Type B pancreatic cell (in vitro differentiated cells): Measurements from ENCODE around the gene TEK. TPM values are rescaled to one million over a fixed set of nuclear protein-coding genes. Genes with fewer than 3 reads are reported as not detected.

Source experiments
- DNase-seq: peaks from one replicate; pipeline ENCODE4 v3.0.0; 2021; ENCODE audit warnings: mixed read lengths; ENCODE audit not compliant: unreplicated experiment; ENCODE audit errors: extremely low spot score
- H3K27ac Mint-ChIP-seq: 2 replicates; pipeline ENCODE4 v1.8.0; 2021; ENCODE audit warnings: mild to moderate bottlenecking, mixed read lengths
- H3K27me3 Mint-ChIP-seq: 2 replicates; pipeline ENCODE4 v1.8.0; 2021; ENCODE audit warnings: mixed read lengths
- H3K36me3 Mint-ChIP-seq: 2 replicates; pipeline ENCODE4 v1.8.0; 2021; ENCODE audit warnings: mixed read lengths
- H3K4me1 Mint-ChIP-seq: one replicate; pipeline ENCODE4 v1.8.0; 2021; ENCODE audit warnings: mixed read lengths; ENCODE audit not compliant: unreplicated experiment
- H3K4me3 Mint-ChIP-seq: 2 replicates; pipeline ENCODE4 v1.8.0; 2021; ENCODE audit warnings: mild to moderate bottlenecking, mixed read lengths
- H3K9me3 Mint-ChIP-seq: 2 replicates; pipeline ENCODE4 v1.8.0; 2021; ENCODE audit warnings: mixed read lengths
- CTCF ChIP-seq: fragments of 200-600 bp; sonication (generic); conservative IDR thresholded peaks from 2 replicates; pipeline ENCODE4 v1.5.0; 2021; ENCODE audit warnings: antibody characterized with exemption, mild to moderate bottlenecking
- total RNA-seq: library from RNA; stranded (reverse); gene quantifications from 2 replicates; pipeline ENCODE4 v1.2.1, GENCODE V29; 2021; ENCODE audit warnings: low replicate concordance

TEK gene
- total RNA-seq, 1 donor from 2014 or later: 0.63 TPM

- H3K4me3 Mint-ChIP-seq: no peak overlapping the region
- H3K27ac Mint-ChIP-seq: no peak overlapping the region
- TF ChIP-seq CTCF: no peak
- no peak for DNase-seq
- peaks cover 9% of the 10 kb centered on the region for H3K36me3 Mint-ChIP-seq
- H3K27me3 Mint-ChIP-seq: no peaks in the 10 kb centered on the region
- H3K9me3 Mint-ChIP-seq: peaks cover 5% of the 10 kb centered on the region
- H3K4me1 Mint-ChIP-seq: no peaks in the 10 kb centered on the region
These were observed 30.3 kb upstream of the TEK start for GRCh38 chr9:27078685-27079084.

- H3K4me1 Mint-ChIP-seq: no peaks in the 10 kb centered on the region
- no peak for DNase-seq
- no peaks in the 10 kb centered on the region for H3K9me3 Mint-ChIP-seq
- TF ChIP-seq CTCF: no peak
- H3K36me3 Mint-ChIP-seq: no peaks in the 10 kb centered on the region
- no peaks in the 10 kb centered on the region for H3K27me3 Mint-ChIP-seq
- no peak overlapping the region for H3K27ac Mint-ChIP-seq
- no peak overlapping the region for H3K4me3 Mint-ChIP-seq
These were observed 23.6 kb upstream of the TEK start for GRCh38 chr9:27085456-27085855.

GRCh38 chr9:27086818-27087680 is 22.0 kb upstream of the TEK start:
- H3K27ac Mint-ChIP-seq: no peak overlapping the region

GRCh38 chr9:27088981-27089380 is 20.0 kb upstream of the TEK start:
- Mint-ChIP-seq H3K9me3 (no peaks in the 10 kb centered on the region), H3K36me3 (no peaks in the 10 kb centered on the region), H3K4me1 (no peaks in the 10 kb centered on the region), H3K4me3 (no peak overlapping the region), H3K27me3 (no peaks in the 10 kb centered on the region), H3K27ac (no peak overlapping the region)
- TF ChIP-seq CTCF: no peak
- DNase-seq: no peak

More at GRCh38 chr9:27086818-27087680, 22.0 kb upstream of the TEK start:
- Mint-ChIP-seq H3K27me3 (no peaks in the 10 kb centered on the region), H3K36me3 (no peaks in the 10 kb centered on the region), H3K9me3 (no peaks in the 10 kb centered on the region), H3K4me1 (no peaks in the 10 kb centered on the region), H3K4me3 (no peak overlapping the region)
- DNase-seq: no peak
- no peak for TF ChIP-seq CTCF

- Mint-ChIP-seq H3K4me3 (no peak overlapping the region), H3K27ac (no peak overlapping the region), H3K9me3 (no peaks in the 10 kb centered on the region), H3K4me1 (no peaks in the 10 kb centered on the region), H3K36me3 (no peaks in the 10 kb centered on the region), H3K27me3 (peaks cover 3% of the 10 kb centered on the region)
- no peak for DNase-seq
- TF ChIP-seq CTCF: no peak
These were observed 19.3 kb upstream of the TEK start for GRCh38 chr9:27089706-27090105.
